Measurements from ENCODE around the gene ALOX15B. TPM values are rescaled to one million over a fixed set of nuclear protein-coding genes. Genes with fewer than 3 reads are reported as not detected.

The ALOX15B gene
- total RNA-seq, 1 donor from 2014 or later, result not detected

DNA sequence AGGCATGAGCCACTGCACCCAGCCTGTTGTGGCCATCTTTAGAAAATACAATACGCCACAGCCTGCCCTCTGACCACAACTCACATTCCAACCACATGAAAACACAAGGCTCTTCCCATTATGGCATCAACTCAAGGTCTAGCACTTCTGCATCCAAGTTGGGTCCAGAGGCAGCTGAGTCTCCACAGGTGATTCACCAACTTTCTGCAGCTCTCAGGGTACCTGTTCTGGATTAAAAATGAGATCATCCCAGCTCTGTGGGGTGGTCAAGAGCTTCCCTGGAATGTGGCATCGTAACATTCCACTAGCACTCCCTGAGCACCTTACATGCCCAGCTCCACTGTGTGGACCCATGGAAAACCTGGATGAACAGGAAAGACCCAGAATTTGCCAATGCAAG, 46.3 kb upstream of the ALOX15B start:
- H4K20me1 ChIP-seq (ENCODE audit: insufficient read depth, low read length), result no peaks in the 10 kb centered on the region
- H3K4me3 ChIP-seq (ENCODE audit: insufficient read depth, low read depth, low read length), result no peak overlapping the region
- H3K27me3 ChIP-seq (ENCODE audit: insufficient read depth, low read length), result peaks cover 2% of the 10 kb centered on the region
- Mint-ChIP-seq H3K27ac (ENCODE audit: unreplicated experiment) (no peak overlapping the region), H3K9me3 (ENCODE audit: unreplicated experiment) (peaks cover 1% of the 10 kb centered on the region), H3K27me3 (ENCODE audit: low read depth, unreplicated experiment) (peaks cover 7% of the 10 kb centered on the region), H3K4me3 (ENCODE audit: unreplicated experiment) (no peak overlapping the region), H3K4me1 (ENCODE audit: low read depth, unreplicated experiment) (no peaks in the 10 kb centered on the region), H3K36me3 (ENCODE audit: low read depth, unreplicated experiment) (no peaks in the 10 kb centered on the region)
- no peaks in the 10 kb centered on the region for H3K36me3 ChIP-seq (ENCODE audit: insufficient read depth, low read length)
- peaks cover 9% of the 10 kb centered on the region for H3K4me1 ChIP-seq (ENCODE audit: insufficient read depth, low read length)
- no peak overlapping the region for H3K9ac ChIP-seq (ENCODE audit: low read length)
- TF ChIP-seq EZH2 (IDR thresholded peaks at IDR 0.05; ENCODE audit: insufficient read depth, low read length), result no peak
- TF ChIP-seq, protein P1, sequence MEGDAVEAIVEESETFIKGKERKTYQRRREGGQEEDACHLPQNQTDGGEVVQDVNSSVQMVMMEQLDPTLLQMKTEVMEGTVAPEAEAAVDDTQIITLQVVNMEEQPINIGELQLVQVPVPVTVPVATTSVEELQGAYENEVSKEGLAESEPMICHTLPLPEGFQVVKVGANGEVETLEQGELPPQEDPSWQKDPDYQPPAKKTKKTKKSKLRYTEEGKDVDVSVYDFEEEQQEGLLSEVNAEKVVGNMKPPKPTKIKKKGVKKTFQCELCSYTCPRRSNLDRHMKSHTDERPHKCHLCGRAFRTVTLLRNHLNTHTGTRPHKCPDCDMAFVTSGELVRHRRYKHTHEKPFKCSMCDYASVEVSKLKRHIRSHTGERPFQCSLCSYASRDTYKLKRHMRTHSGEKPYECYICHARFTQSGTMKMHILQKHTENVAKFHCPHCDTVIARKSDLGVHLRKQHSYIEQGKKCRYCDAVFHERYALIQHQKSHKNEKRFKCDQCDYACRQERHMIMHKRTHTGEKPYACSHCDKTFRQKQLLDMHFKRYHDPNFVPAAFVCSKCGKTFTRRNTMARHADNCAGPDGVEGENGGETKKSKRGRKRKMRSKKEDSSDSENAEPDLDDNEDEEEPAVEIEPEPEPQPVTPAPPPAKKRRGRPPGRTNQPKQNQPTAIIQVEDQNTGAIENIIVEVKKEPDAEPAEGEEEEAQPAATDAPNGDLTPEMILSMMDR (IDR thresholded peaks at IDR 0.05; ENCODE audit: insufficient read depth, low read depth, low read length), result no peak
- no peak overlapping the region for H3K27ac ChIP-seq (ENCODE audit: low read depth, low read length)
- H3K4me2 ChIP-seq (ENCODE audit: low read length), result no peak overlapping the region
- H3K79me2 ChIP-seq (ENCODE audit: insufficient read depth, low read length), result no peaks in the 10 kb centered on the region
- no peaks in the 10 kb centered on the region for H3K9me3 ChIP-seq (ENCODE audit: insufficient read depth, low read depth, low read length)
- H2AFZ ChIP-seq (ENCODE audit: low read depth, low read length), result no peak overlapping the region
- DNase-seq (ENCODE audit: low read depth), result peak; percentile 78
- FAIRE-seq, result no peak

- no peak overlapping the region for H3K27ac ChIP-seq (ENCODE audit: low read depth, low read length)
- no peaks in the 10 kb centered on the region for H3K9me3 ChIP-seq (ENCODE audit: insufficient read depth, low read depth, low read length)
- no peak overlapping the region for H2AFZ ChIP-seq (ENCODE audit: low read depth, low read length)
- Mint-ChIP-seq H3K4me3 (ENCODE audit: unreplicated experiment) (no peak overlapping the region), H3K36me3 (ENCODE audit: low read depth, unreplicated experiment) (no peaks in the 10 kb centered on the region), H3K27me3 (ENCODE audit: low read depth, unreplicated experiment) (peaks cover 6% of the 10 kb centered on the region), H3K27ac (ENCODE audit: unreplicated experiment) (no peak overlapping the region), H3K9me3 (ENCODE audit: unreplicated experiment) (peaks cover 1% of the 10 kb centered on the region), H3K4me1 (ENCODE audit: low read depth, unreplicated experiment) (no peaks in the 10 kb centered on the region)
- H4K20me1 ChIP-seq (ENCODE audit: insufficient read depth, low read length), result no peaks in the 10 kb centered on the region
- peaks cover 2% of the 10 kb centered on the region for H3K27me3 ChIP-seq (ENCODE audit: insufficient read depth, low read length)
- no peak overlapping the region for H3K4me3 ChIP-seq (ENCODE audit: insufficient read depth, low read depth, low read length)
- H3K4me2 ChIP-seq (ENCODE audit: low read length), result no peak overlapping the region
- FAIRE-seq (no peak), DNase-seq (ENCODE audit: low read depth) (no peak)
- H3K9ac ChIP-seq (ENCODE audit: low read length), result no peak overlapping the region
- TF ChIP-seq EZH2 (IDR thresholded peaks at IDR 0.05; ENCODE audit: insufficient read depth, low read length), result no peak
- TF ChIP-seq, protein P1 (IDR thresholded peaks at IDR 0.05; ENCODE audit: insufficient read depth, low read depth, low read length), result no peak
- H3K36me3 ChIP-seq (ENCODE audit: insufficient read depth, low read length), result no peaks in the 10 kb centered on the region
- H3K4me1 ChIP-seq (ENCODE audit: insufficient read depth, low read length), result peaks cover 9% of the 10 kb centered on the region
- H3K79me2 ChIP-seq (ENCODE audit: insufficient read depth, low read length), result no peaks in the 10 kb centered on the region
These were observed 45.9 kb upstream of the ALOX15B start for GRCh38 chr17:7992924-7993323.

DNA sequence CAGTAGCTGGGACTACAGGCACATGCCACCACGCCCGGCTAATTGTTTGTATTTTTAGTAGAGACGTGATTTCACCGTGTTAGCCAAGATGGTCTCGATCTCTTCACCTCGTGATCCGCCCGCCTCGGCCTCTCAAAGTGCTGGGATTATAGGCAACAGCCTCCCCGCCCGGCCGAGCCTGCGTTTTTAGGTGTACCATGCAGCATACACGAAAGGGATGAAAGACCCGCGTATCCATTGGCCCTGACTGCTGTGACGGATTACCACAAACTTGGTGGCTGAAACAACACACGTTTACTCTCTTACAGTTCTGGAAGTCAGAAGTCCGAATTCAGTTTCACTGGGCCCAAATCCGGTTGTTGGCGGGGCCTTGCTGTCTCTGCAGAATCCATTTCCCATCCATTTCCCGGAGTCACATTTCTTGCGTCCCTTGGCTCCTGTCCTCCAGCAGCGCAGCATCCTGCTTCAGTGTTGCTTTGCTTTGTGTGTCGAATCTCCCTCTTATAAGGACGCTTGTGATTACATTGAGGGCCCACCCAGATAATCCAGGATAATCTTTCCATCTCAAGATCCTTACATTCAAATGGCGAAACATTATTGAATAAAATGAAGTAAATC, 44.8 kb upstream of the ALOX15B start:
- no peak overlapping the region for H3K27ac Mint-ChIP-seq (ENCODE audit: unreplicated experiment)
- no peak overlapping the region for H3K4me3 Mint-ChIP-seq (ENCODE audit: unreplicated experiment)
- Histone ChIP-seq H3K9ac (ENCODE audit: low read length) (no peak overlapping the region), H3K27me3 (ENCODE audit: insufficient read depth, low read length) (peaks cover 2% of the 10 kb centered on the region), H3K4me1 (ENCODE audit: insufficient read depth, low read length) (peaks cover 9% of the 10 kb centered on the region), H2AFZ (ENCODE audit: low read depth, low read length) (no peak overlapping the region), H4K20me1 (ENCODE audit: insufficient read depth, low read length) (no peaks in the 10 kb centered on the region), H3K4me3 (ENCODE audit: insufficient read depth, low read depth, low read length) (no peak overlapping the region), H3K9me3 (ENCODE audit: insufficient read depth, low read depth, low read length) (no peaks in the 10 kb centered on the region), H3K4me2 (ENCODE audit: low read length) (no peak overlapping the region), H3K36me3 (ENCODE audit: insufficient read depth, low read length) (no peaks in the 10 kb centered on the region), H3K27ac (ENCODE audit: low read depth, low read length) (no peak overlapping the region), H3K79me2 (ENCODE audit: insufficient read depth, low read length) (no peaks in the 10 kb centered on the region)
- peaks cover 10% of the 10 kb centered on the region for H3K27me3 Mint-ChIP-seq (ENCODE audit: low read depth, unreplicated experiment)
- FAIRE-seq (no peak), DNase-seq (ENCODE audit: low read depth) (no peak)
- peaks cover 1% of the 10 kb centered on the region for H3K9me3 Mint-ChIP-seq (ENCODE audit: unreplicated experiment)
- H3K4me1 Mint-ChIP-seq (ENCODE audit: low read depth, unreplicated experiment), result no peaks in the 10 kb centered on the region
- TF ChIP-seq, protein P1 (IDR thresholded peaks at IDR 0.05; ENCODE audit: insufficient read depth, low read depth, low read length), result no peak
- TF ChIP-seq EZH2 (IDR thresholded peaks at IDR 0.05; ENCODE audit: insufficient read depth, low read length), result no peak
- H3K36me3 Mint-ChIP-seq (ENCODE audit: low read depth, unreplicated experiment), result no peaks in the 10 kb centered on the region

Measured in astrocyte (in vitro differentiated cells and primary cell).